CD4-positive, CD25-positive, alpha-beta regulatory T cell (primary cell): ENCODE measurements around the gene MPDZ. TPM values are rescaled to one million over a fixed set of nuclear protein-coding genes. Genes with fewer than 3 reads are reported as not detected.

Source experiments
- ATAC-seq, 2 donors: fragments of 150-1000 bp; cut with Tn5 transposase; one replicate each; pipeline ENCODE4 v1.10.0; 2021; ENCODE audit warnings: low read depth in 2 of 2, moderate number of reproducible peaks in 2 of 2, moderate library complexity in 1 of 2
- DNase-seq, 3 donors: peaks; one replicate each; pipeline versions ENCODE4 v3.0.0 to v3.0.0-alpha.2; 2012 to 2022; ENCODE audit warnings: mixed read lengths in 1 of 3
- H3K27ac ChIP-seq: one replicate; pipeline ENCODE4 v1.7.0; 2013; ENCODE audit warnings: mild to moderate bottlenecking, low read length; ENCODE audit not compliant: insufficient read depth, poor library complexity, severe bottlenecking
- H3K27me3 ChIP-seq: one replicate; pipeline ENCODE4 v1.7.0; 2013; ENCODE audit warnings: low read length; ENCODE audit not compliant: control insufficient read depth, insufficient read depth
- H3K36me3 ChIP-seq: one replicate; pipeline ENCODE4 v1.7.0; 2013; ENCODE audit warnings: mild to moderate bottlenecking, low read length, moderate library complexity; ENCODE audit not compliant: control insufficient read depth, insufficient read depth
- H3K4me1 ChIP-seq: 2 replicates; pipeline ENCODE4 v1.7.0; 2013; ENCODE audit warnings: mild to moderate bottlenecking, low read length; ENCODE audit not compliant: insufficient read depth, control insufficient read depth, poor library complexity, severe bottlenecking
- H3K4me3 ChIP-seq: one replicate; pipeline ENCODE4 v1.7.0; 2013; ENCODE audit warnings: low read depth, mild to moderate bottlenecking, low read length, moderate library complexity
- H3K9me3 ChIP-seq, 2 experiments: 1 replicate in 1 of 2; 2 replicates in 1 of 2; pipeline ENCODE4 v1.7.0; 2013; ENCODE audit warnings: low read length in 2 of 2, mild to moderate bottlenecking in 1 of 2, moderate library complexity in 1 of 2; ENCODE audit not compliant: control insufficient read depth in 2 of 2
- H3K27ac Mint-ChIP-seq, 3 donors: one replicate each; pipeline ENCODE4 v1.8.0; 2020 to 2022; ENCODE audit warnings: mild to moderate bottlenecking in 3 of 3, mixed read lengths in 3 of 3, moderate library complexity in 2 of 3
- H3K27me3 Mint-ChIP-seq: one replicate; pipeline ENCODE4 v1.8.0; 2022; ENCODE audit warnings: mild to moderate bottlenecking, mixed read lengths
- H3K36me3 Mint-ChIP-seq: one replicate; pipeline ENCODE4 v1.8.0; 2020; ENCODE audit warnings: mixed read lengths
- H3K4me1 Mint-ChIP-seq, 4 donors: one replicate each; pipeline ENCODE4 v1.8.0; 2020 to 2022; ENCODE audit warnings: mixed read lengths in 4 of 4, mild to moderate bottlenecking in 1 of 4
- H3K4me3 Mint-ChIP-seq, 4 donors: one replicate each; pipeline ENCODE4 v1.8.0; 2020 to 2022; ENCODE audit warnings: mild to moderate bottlenecking in 4 of 4, mixed read lengths in 4 of 4, moderate library complexity in 3 of 4
- H3K9me3 Mint-ChIP-seq, 7 donors: one replicate each; pipeline ENCODE4 v1.8.0; 2020 to 2022; ENCODE audit warnings: mixed read lengths in 7 of 7, mild to moderate bottlenecking in 3 of 7, moderate library complexity in 2 of 7
- polyA plus RNA-seq, 4 donors: library from polyadenylated mRNA; unstranded; fragments of 300-500 nt; fragmentation: Illumina TruSeq; gene quantifications; one replicate each; pipeline ENCODE4 v1.2.3, GENCODE V29; 2021
- total RNA-seq: library from RNA; stranded (reverse); gene quantifications from one replicate; pipeline ENCODE4 v1.2.3, GENCODE V29; 2022

The MPDZ gene
- total and polyA plus RNA-seq, 5 donors from 2014 or later: 0.32 TPM; not detected in 4

GRCh38 chr9:13163946-13164345, 115.5 kb downstream of the MPDZ start:
- H3K27ac ChIP-seq: no peak overlapping the region
- H3K27me3 Mint-ChIP-seq: no peaks in the 10 kb centered on the region
- no peak for DNase-seq
- no peaks in the 10 kb centered on the region for H3K27me3 ChIP-seq
- H3K9me3 Mint-ChIP-seq: peaks cover 0 to 18% (median 8%) of the 10 kb centered on the region in 7 donors
- H3K4me1 Mint-ChIP-seq: no peaks in the 10 kb centered on the region
- H3K4me3 Mint-ChIP-seq: no peak overlapping the region
- ATAC-seq: no peak
- H3K4me1 ChIP-seq: no peaks in the 10 kb centered on the region
- no peaks in the 10 kb centered on the region for H3K36me3 Mint-ChIP-seq
- no peak overlapping the region for H3K27ac Mint-ChIP-seq
- H3K4me3 ChIP-seq: no peak overlapping the region
- H3K36me3 ChIP-seq: no peaks in the 10 kb centered on the region
- H3K9me3 ChIP-seq: peaks cover 7 to 8% of the 10 kb centered on the region in 2 experiments

- H3K27me3 ChIP-seq: no peaks in the 10 kb centered on the region
- no peak overlapping the region for H3K27ac Mint-ChIP-seq
- no peaks in the 10 kb centered on the region for H3K36me3 ChIP-seq
- DNase-seq: no peak
- H3K36me3 Mint-ChIP-seq: no peaks in the 10 kb centered on the region
- no peak overlapping the region for H3K4me3 ChIP-seq
- no peak overlapping the region for H3K27ac ChIP-seq
- ATAC-seq: no peak
- H3K9me3 ChIP-seq: peaks cover 7 to 8% of the 10 kb centered on the region in 2 experiments
- no peaks in the 10 kb centered on the region for H3K27me3 Mint-ChIP-seq
- peaks cover 0 to 18% (median 7%) of the 10 kb centered on the region in 7 donors for H3K9me3 Mint-ChIP-seq
- no peak overlapping the region for H3K4me3 Mint-ChIP-seq
- no peaks in the 10 kb centered on the region for H3K4me1 Mint-ChIP-seq
- no peaks in the 10 kb centered on the region for H3K4me1 ChIP-seq
Measured at GRCh38 chr9:13163287-13163686, 116.2 kb downstream of the MPDZ start.

- Histone ChIP-seq H3K36me3 (no peaks in the 10 kb centered on the region), H3K27me3 (no peaks in the 10 kb centered on the region), H3K4me1 (no peaks in the 10 kb centered on the region), H3K9me3 (peaks cover 3 to 8% of the 10 kb centered on the region in 2 experiments), H3K27ac (no peak overlapping the region), H3K4me3 (no peak overlapping the region)
- Mint-ChIP-seq H3K9me3 (peaks cover 0 to 10% (median 4%) of the 10 kb centered on the region in 7 donors), H3K27ac (no peak overlapping the region), H3K36me3 (no peaks in the 10 kb centered on the region), H3K4me1 (no peaks in the 10 kb centered on the region), H3K4me3 (no peak overlapping the region), H3K27me3 (no peaks in the 10 kb centered on the region)
- DNase-seq (no peak), ATAC-seq (no peak)
Measured at GRCh38 chr9:13160051-13160450, 119.4 kb downstream of the MPDZ start.

- no peak for ATAC-seq
Measured at GRCh38 chr9:13158986-13159385, 120.5 kb downstream of the MPDZ start.

GRCh38 chr9:13151489-13151888, 128.0 kb downstream of the MPDZ start:
- DNase-seq (no peak), ATAC-seq (no peak)
- Histone ChIP-seq H3K27me3 (no peaks in the 10 kb centered on the region), H3K9me3 (no peaks in the 10 kb centered on the region), H3K4me3 (no peak overlapping the region), H3K27ac (no peak overlapping the region), H3K4me1 (no peaks in the 10 kb centered on the region), H3K36me3 (no peaks in the 10 kb centered on the region)
- H3K4me3 Mint-ChIP-seq: no peak overlapping the region
- no peak overlapping the region for H3K27ac Mint-ChIP-seq
- H3K9me3 Mint-ChIP-seq: peaks cover 2 to 9% (median 4%) of the 10 kb centered on the region in 7 donors
- H3K36me3 Mint-ChIP-seq: no peaks in the 10 kb centered on the region
- no peaks in the 10 kb centered on the region for H3K4me1 Mint-ChIP-seq
- no peaks in the 10 kb centered on the region for H3K27me3 Mint-ChIP-seq

More at GRCh38 chr9:13158986-13159385, 120.5 kb downstream of the MPDZ start:
- no peaks in the 10 kb centered on the region for H3K4me1 Mint-ChIP-seq
- H3K27ac Mint-ChIP-seq: no peak overlapping the region
- peaks cover 0 to 8% (median 4%) of the 10 kb centered on the region in 7 donors for H3K9me3 Mint-ChIP-seq
- H3K36me3 Mint-ChIP-seq: no peaks in the 10 kb centered on the region
- no peaks in the 10 kb centered on the region for H3K27me3 Mint-ChIP-seq
- H3K27me3 ChIP-seq: no peaks in the 10 kb centered on the region
- DNase-seq: no peak
- H3K36me3 ChIP-seq: no peaks in the 10 kb centered on the region
- H3K4me1 ChIP-seq: no peaks in the 10 kb centered on the region
- no peak overlapping the region for H3K27ac ChIP-seq
- no peak overlapping the region for H3K4me3 Mint-ChIP-seq
- H3K9me3 ChIP-seq: peaks cover 3 to 8% of the 10 kb centered on the region in 2 experiments
- no peak overlapping the region for H3K4me3 ChIP-seq

GRCh38 chr9:13149454-13149853, 130.0 kb downstream of the MPDZ start:
- Histone ChIP-seq H3K27me3 (no peaks in the 10 kb centered on the region), H3K4me1 (no peaks in the 10 kb centered on the region), H3K9me3 (no peaks in the 10 kb centered on the region), H3K27ac (no peak overlapping the region), H3K36me3 (no peaks in the 10 kb centered on the region), H3K4me3 (no peak overlapping the region)
- H3K9me3 Mint-ChIP-seq: peaks cover 2 to 9% (median 6%) of the 10 kb centered on the region in 7 donors
- no peak overlapping the region for H3K27ac Mint-ChIP-seq
- ATAC-seq (no peak), DNase-seq (no peak)
- no peaks in the 10 kb centered on the region for H3K4me1 Mint-ChIP-seq
- H3K4me3 Mint-ChIP-seq: no peak overlapping the region
- H3K36me3 Mint-ChIP-seq: no peaks in the 10 kb centered on the region
- no peaks in the 10 kb centered on the region for H3K27me3 Mint-ChIP-seq

- H3K4me1 Mint-ChIP-seq: no peaks in the 10 kb centered on the region
- ATAC-seq: no peak
- Histone ChIP-seq H3K27ac (no peak overlapping the region), H3K4me1 (no peaks in the 10 kb centered on the region), H3K27me3 (no peaks in the 10 kb centered on the region), H3K4me3 (no peak overlapping the region), H3K36me3 (no peaks in the 10 kb centered on the region), H3K9me3 (no peaks in the 10 kb centered on the region)
- H3K27me3 Mint-ChIP-seq: no peaks in the 10 kb centered on the region
- H3K4me3 Mint-ChIP-seq: no peak overlapping the region
- peaks cover 0 to 8% (median 4%) of the 10 kb centered on the region in 7 donors for H3K9me3 Mint-ChIP-seq
- DNase-seq: no peak
- H3K36me3 Mint-ChIP-seq: no peaks in the 10 kb centered on the region
- no peak overlapping the region for H3K27ac Mint-ChIP-seq
Measured at GRCh38 chr9:13146840-13147239, 132.7 kb downstream of the MPDZ start.

GRCh38 chr9:13145340-13145739, 134.2 kb downstream of the MPDZ start:
- H3K27me3 ChIP-seq: no peaks in the 10 kb centered on the region
- Mint-ChIP-seq H3K9me3 (peaks cover 0 to 11% (median 4%) of the 10 kb centered on the region in 7 donors), H3K27me3 (no peaks in the 10 kb centered on the region), H3K4me1 (no peaks in the 10 kb centered on the region), H3K36me3 (no peaks in the 10 kb centered on the region), H3K4me3 (no peak overlapping the region), H3K27ac (no peak overlapping the region)
- H3K27ac ChIP-seq: no peak overlapping the region
- DNase-seq (no peak), ATAC-seq (no peak)
- H3K4me1 ChIP-seq: no peaks in the 10 kb centered on the region
- H3K9me3 ChIP-seq: no peaks in the 10 kb centered on the region
- no peaks in the 10 kb centered on the region for H3K36me3 ChIP-seq
- H3K4me3 ChIP-seq: no peak overlapping the region
